Gastrocnemius medialis (tissue), 4 donors: ENCODE data around the gene PASD1. TPM values are rescaled to one million over a fixed set of nuclear protein-coding genes. Genes with fewer than 3 reads are reported as not detected.

ENCODE experiments used
- ATAC-seq, 2 donors: fragments of 150-250 bp; one replicate each; pipeline ENCODE4 v1.9.1; 2016
- DNase-seq, 2 donors: peaks; one replicate each; pipeline ENCODE4 v3.0.0-alpha.2; 2019
- H3K27ac ChIP-seq, 4 donors: fragments of 200-600 bp; sonication (generic); 1 replicate in 1 of 4; 2 replicates in 3 of 4; pipeline ENCODE4 v1.5.1; 2016 to 2018; ENCODE audit warnings: mild to moderate bottlenecking in 2 of 4, moderate library complexity in 1 of 4
- H3K27me3 ChIP-seq, 3 donors: fragments of 200-600 bp; sonication (generic) in 2 of 3; 1 replicate in 1 of 3; 2 replicates in 2 of 3; pipeline versions ENCODE4 v1.5.1 to v1.6.0; 2016 to 2019; ENCODE audit warnings: mild to moderate bottlenecking in 1 of 3, moderate library complexity in 1 of 3
- H3K36me3 ChIP-seq, 2 donors: fragments of 200-600 bp; sonication (generic) in 1 of 2; one replicate each; pipeline ENCODE4 v1.5.1; 2017 to 2018
- H3K4me1 ChIP-seq, 2 donors: fragments of 200-600 bp; sonication (generic) in 1 of 2; one replicate each; pipeline ENCODE4 v1.5.1; 2016 to 2017; ENCODE audit warnings: mild to moderate bottlenecking in 2 of 2
- H3K4me3 ChIP-seq, 4 donors: fragments of 200-600 bp; sonication (generic) in 3 of 4; 1 replicate in 1 of 4; 2 replicates in 3 of 4; pipeline ENCODE4 v1.5.1; 2016 to 2019; ENCODE audit warnings: mild to moderate bottlenecking in 2 of 4
- H3K9me3 ChIP-seq, 3 donors: fragments of 200-600 bp; sonication (generic) in 2 of 3; 1 replicate in 1 of 3; 2 replicates in 2 of 3; pipeline ENCODE4 v1.5.1; 2016 to 2019
- POLR2A ChIP-seq, 2 donors: fragments of 450-650 bp; IDR thresholded peaks; one replicate each; pipeline ENCODE4 v1.6.1; 2017; ENCODE audit warnings: antibody characterized with exemption in 2 of 2, mild to moderate bottlenecking in 2 of 2, moderate library complexity in 2 of 2
- in situ Hi-C, 4 donors: fragments of 200-750 bp; cut with MboI; loops; one replicate each; pipeline versions ENCODE4 v1.15.0 to v1.8.0; 2017; ENCODE audit warnings: low sequenced_read_pairs in 4 of 4
- intact Hi-C: fragments of 100-400 bp; cut with DNase I; formaldehyde crosslinking; loops from one replicate; pipeline ENCODE4 v1.15.1; 2023; ENCODE audit warnings: low total_unique reads
- total RNA-seq, 4 donors: library from RNA; depleted of rRNA; stranded (reverse); fragments of >200 nt; gene quantifications; one replicate each; pipeline versions ENCODE4 v1.1.0 to v1.2.3, GENCODE V29; 2016
- TF ChIP-seq, protein P1 (sequence below), 5 experiments: fragments of 450-650 bp in 3 of 5; fragments of 200-600 bp in 2 of 5; sonication (generic) in 2 of 5; IDR thresholded peaks in 4 of 5; conservative IDR thresholded peaks in 1 of 5; 1 replicate in 4 of 5; 2 replicates in 1 of 5; pipeline ENCODE4 v1.5.1; 2016 to 2019; ENCODE audit warnings: antibody characterized with exemption in 5 of 5, mild to moderate bottlenecking in 3 of 5, moderate library complexity in 3 of 5

Gene PASD1
- total RNA-seq, 4 donors from 2014 or later, result not detected

DNA sequence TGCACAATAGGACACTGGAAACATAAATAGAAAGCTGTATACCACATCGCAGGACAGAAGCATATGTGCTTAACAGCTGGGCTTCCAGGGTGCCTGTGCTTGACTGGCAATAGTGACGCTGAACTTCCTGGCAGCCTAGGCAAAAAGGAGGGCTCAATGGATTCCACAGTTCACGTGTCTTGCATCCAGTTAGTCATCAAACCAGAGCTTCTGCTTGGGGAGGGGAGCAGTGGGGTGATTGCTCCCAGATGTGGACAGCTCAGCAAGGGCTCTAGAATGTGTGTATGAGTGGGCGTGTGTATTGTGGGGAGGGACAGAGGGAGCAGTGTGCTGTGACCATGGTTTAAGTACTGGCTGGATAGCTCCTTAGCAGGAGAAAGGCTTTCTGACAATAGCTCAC is 134.0 kb downstream of the PASD1 start:
- in situ Hi-C loops (loop anchor here in 3 of 4 donors (25.0 kb wide), 1 partner anchor 535 kb away; no protein-coding TSS in a partner anchor), intact Hi-C loops (no loop called here)
- ATAC-seq (peak in 1 of 2 donors; percentile 36), DNase-seq (peak in 1 of 2 donors; percentile 23)
- no peak overlapping the region for H3K4me3 ChIP-seq
- peaks cover 0 to 8% (median 0%) of the 10 kb centered on the region in 3 donors for H3K27me3 ChIP-seq
- H3K9me3 ChIP-seq, result no peaks in the 10 kb centered on the region
- no peak overlapping the region for H3K27ac ChIP-seq
- no peaks in the 10 kb centered on the region for H3K4me1 ChIP-seq
- no peak for TF ChIP-seq POLR2A (IDR thresholded peaks at IDR 0.05)
- TF ChIP-seq, protein P1, sequence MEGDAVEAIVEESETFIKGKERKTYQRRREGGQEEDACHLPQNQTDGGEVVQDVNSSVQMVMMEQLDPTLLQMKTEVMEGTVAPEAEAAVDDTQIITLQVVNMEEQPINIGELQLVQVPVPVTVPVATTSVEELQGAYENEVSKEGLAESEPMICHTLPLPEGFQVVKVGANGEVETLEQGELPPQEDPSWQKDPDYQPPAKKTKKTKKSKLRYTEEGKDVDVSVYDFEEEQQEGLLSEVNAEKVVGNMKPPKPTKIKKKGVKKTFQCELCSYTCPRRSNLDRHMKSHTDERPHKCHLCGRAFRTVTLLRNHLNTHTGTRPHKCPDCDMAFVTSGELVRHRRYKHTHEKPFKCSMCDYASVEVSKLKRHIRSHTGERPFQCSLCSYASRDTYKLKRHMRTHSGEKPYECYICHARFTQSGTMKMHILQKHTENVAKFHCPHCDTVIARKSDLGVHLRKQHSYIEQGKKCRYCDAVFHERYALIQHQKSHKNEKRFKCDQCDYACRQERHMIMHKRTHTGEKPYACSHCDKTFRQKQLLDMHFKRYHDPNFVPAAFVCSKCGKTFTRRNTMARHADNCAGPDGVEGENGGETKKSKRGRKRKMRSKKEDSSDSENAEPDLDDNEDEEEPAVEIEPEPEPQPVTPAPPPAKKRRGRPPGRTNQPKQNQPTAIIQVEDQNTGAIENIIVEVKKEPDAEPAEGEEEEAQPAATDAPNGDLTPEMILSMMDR (IDR thresholded peaks at IDR 0.05 in 4 of 5, conservative IDR thresholded peaks at IDR 0.05 in 1 of 5), result no peak
- H3K36me3 ChIP-seq, result no peaks in the 10 kb centered on the region

DNA sequence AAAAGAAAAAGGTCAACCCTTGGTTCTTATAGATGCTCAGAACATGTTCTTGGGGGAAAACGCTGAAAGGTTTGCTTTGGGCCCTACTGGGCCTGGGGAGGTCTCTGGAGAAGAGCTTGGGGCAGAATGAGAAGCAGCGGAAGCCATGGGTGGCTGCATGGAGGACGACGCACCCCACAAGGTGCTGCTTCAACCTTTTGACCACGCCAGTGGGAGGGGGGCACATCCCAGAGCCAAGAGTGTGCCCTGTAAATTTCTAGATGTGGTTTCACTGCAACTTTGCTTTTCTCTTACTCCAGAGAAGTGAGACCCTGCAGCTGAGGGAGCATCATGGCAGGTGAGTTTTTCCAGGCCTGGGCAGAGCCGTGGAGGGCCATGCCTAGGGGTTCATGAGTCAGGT is 135.0 kb downstream of the PASD1 start:
- no peak for DNase-seq
- intact Hi-C loops, result no loop called here
- no peaks in the 10 kb centered on the region for H3K36me3 ChIP-seq
- no peak for ATAC-seq
- in situ Hi-C loops, result loop anchor here in 3 of 4 donors (25.0 kb wide), 1 partner anchor 536 kb away; no protein-coding TSS in a partner anchor
- no peak overlapping the region for H3K4me3 ChIP-seq
- TF ChIP-seq POLR2A (IDR thresholded peaks at IDR 0.05), result no peak
- TF ChIP-seq, protein P1 (IDR thresholded peaks at IDR 0.05 in 4 of 5, conservative IDR thresholded peaks at IDR 0.05 in 1 of 5), result no peak
- H3K4me1 ChIP-seq, result no peaks in the 10 kb centered on the region
- no peaks in the 10 kb centered on the region for H3K9me3 ChIP-seq
- no peak overlapping the region for H3K27ac ChIP-seq
- H3K27me3 ChIP-seq, result peaks cover 0 to 8% (median 0%) of the 10 kb centered on the region in 3 donors

DNA sequence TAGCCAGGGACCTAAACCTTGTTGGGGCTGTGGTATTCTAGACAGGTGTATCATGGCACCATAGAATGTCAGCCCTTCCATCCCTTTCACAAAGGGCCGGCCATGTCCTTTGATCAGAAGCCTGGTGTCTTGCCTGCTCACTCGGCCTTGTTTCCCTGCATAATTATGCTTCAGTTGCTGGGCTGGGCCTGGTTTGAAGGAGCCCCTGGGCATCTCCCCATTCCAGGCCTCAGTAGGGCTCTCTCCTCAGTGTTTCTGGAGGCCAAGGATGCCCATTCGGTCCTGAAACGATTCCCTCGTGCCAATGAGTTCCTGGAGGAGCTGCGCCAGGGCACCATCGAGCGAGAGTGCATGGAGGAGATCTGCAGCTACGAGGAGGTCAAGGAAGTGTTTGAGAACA is 136.3 kb downstream of the PASD1 start:
- DNase-seq, result no peak
- Histone ChIP-seq H3K27me3 (peaks cover 0 to 8% (median 0%) of the 10 kb centered on the region in 3 donors), H3K9me3 (no peaks in the 10 kb centered on the region), H3K27ac (no peak overlapping the region), H3K4me3 (no peak overlapping the region), H3K4me1 (peaks cover 0 to 6% of the 10 kb centered on the region in 2 donors), H3K36me3 (no peaks in the 10 kb centered on the region)
- ATAC-seq, result no peak
- intact Hi-C loops (no loop called here), in situ Hi-C loops (loop anchor here in 3 of 4 donors (25.0 kb wide), 1 partner anchor 537 kb away; no protein-coding TSS in a partner anchor)
- TF ChIP-seq, protein P1 (IDR thresholded peaks at IDR 0.05 in 4 of 5, conservative IDR thresholded peaks at IDR 0.05 in 1 of 5), result no peak
- TF ChIP-seq POLR2A (IDR thresholded peaks at IDR 0.05), result no peak

DNA sequence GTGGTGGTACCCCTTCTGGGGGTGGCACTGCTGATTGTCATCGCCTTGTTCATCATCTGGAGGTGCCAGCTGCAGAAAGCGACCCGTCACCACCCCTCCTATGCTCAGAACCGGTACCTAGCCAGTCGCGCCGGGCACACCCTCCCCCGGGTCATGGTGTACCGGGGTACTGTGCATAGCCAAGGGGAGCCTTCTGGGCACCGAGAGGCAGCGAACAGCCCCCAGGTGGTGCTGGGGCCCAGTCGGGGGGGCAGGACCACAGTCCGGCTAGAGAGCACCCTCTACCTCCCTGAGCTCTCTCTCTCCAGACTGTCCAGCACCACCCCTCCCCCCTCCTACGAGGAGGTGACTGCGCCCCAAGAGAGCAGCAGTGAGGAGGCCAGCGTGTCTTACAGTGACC is 137.1 kb downstream of the PASD1 start:
- peaks cover 0 to 3% (median 0%) of the 10 kb centered on the region in 3 donors for H3K27me3 ChIP-seq
- no peak overlapping the region for H3K27ac ChIP-seq
- no peaks in the 10 kb centered on the region for H3K9me3 ChIP-seq
- no peak for ATAC-seq
- H3K4me3 ChIP-seq, result no peak overlapping the region
- peaks cover 0 to 6% of the 10 kb centered on the region in 2 donors for H3K4me1 ChIP-seq
- intact Hi-C loops (no loop called here), in situ Hi-C loops (no loop called here)
- H3K36me3 ChIP-seq, result no peaks in the 10 kb centered on the region
- no peak for TF ChIP-seq POLR2A (IDR thresholded peaks at IDR 0.05)
- TF ChIP-seq, protein P1 (IDR thresholded peaks at IDR 0.05 in 4 of 5, conservative IDR thresholded peaks at IDR 0.05 in 1 of 5), result no peak
- DNase-seq, result no peak

DNA sequence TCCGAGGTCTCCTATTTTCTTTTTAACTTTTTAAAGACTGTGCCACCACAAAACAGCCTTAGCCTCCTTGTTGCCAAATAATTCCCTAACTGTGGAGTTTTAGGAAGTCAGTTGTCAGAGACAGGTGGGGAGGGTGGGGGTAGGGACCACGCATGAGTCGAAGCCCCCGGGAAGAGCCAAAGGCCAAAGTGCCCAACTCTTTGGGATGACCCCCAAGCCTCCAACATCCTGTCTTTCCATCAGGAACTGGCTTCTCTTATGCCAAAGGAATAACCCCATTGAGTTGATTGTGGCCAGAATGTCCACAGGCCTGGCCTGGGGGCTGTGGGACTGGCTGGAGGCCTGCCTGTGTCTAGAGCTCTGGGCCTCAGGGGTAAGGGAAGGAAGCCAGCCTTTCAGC is 137.6 kb downstream of the PASD1 start:
- no peaks in the 10 kb centered on the region for H3K9me3 ChIP-seq
- in situ Hi-C loops, result no loop called here

More for the DNA sequence above, 137.6 kb downstream of the PASD1 start:
- Histone ChIP-seq H3K4me3 (no peak overlapping the region), H3K27ac (no peak overlapping the region), H3K36me3 (no peaks in the 10 kb centered on the region), H3K27me3 (no peaks in the 10 kb centered on the region), H3K4me1 (peaks cover 0 to 6% of the 10 kb centered on the region in 2 donors)
- ATAC-seq (no peak), DNase-seq (no peak)
- intact Hi-C loops, result no loop called here
- TF ChIP-seq, protein P1 (IDR thresholded peaks at IDR 0.05 in 4 of 5, conservative IDR thresholded peaks at IDR 0.05 in 1 of 5), result no peak
- no peak for TF ChIP-seq POLR2A (IDR thresholded peaks at IDR 0.05)
